ENCODE measurements around the gene CYP2W1.
"Not testable (repeated sequence)": the region's sequence is repeated elsewhere in the genome, so short reads cannot be mapped to it uniquely, and the experiment has no call there.

Gene CYP2W1

GRCh38 chr7:951881-952547 lies 31.0 kb upstream of the CYP2W1 start:
- no peak for DNase-seq

DNA sequence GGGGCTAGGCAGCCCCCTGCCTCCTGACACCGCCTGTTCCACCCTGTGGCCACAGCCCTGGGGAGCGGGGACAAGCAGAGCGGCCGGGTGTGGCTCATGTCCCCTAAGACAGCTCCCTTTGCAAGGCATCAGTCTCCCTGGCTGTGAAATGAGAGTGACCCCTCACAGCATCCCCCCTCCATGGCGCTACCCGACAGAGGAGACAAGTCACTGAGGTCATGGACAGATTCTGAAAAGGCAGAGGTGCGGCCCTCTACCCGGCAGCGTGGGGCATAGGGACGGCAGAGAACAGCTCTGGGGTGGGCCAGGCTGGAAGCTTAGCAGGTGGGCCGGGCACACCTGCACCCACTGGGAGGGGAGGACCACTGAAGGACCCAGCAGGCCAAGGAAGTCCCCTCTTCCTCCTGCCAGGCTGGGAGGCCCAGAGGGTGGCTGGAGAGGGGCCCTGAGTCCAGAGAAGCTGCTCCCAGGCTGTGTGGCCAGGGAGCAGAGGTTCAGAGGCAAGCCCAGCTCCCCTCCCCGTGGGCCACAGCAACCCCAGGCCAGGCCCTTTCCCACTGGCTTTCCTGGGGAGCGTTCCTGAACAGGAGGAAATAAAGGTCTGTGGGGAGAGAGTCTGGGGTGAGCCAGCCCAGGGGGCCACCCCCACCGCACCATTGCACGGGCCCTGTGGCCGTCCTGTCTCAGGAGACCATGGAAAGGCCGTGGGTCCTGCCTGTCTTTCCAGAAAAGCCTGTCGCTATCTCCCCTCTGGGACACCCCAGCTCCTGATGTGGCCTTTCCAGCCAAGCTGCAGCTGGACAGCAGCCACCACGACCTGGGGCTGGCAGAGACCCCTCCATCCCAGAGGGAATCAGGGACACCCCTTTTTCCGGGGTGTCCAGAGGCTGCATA lies 30.2 kb upstream of the CYP2W1 start:
- DNase-seq, result no peak

DNA sequence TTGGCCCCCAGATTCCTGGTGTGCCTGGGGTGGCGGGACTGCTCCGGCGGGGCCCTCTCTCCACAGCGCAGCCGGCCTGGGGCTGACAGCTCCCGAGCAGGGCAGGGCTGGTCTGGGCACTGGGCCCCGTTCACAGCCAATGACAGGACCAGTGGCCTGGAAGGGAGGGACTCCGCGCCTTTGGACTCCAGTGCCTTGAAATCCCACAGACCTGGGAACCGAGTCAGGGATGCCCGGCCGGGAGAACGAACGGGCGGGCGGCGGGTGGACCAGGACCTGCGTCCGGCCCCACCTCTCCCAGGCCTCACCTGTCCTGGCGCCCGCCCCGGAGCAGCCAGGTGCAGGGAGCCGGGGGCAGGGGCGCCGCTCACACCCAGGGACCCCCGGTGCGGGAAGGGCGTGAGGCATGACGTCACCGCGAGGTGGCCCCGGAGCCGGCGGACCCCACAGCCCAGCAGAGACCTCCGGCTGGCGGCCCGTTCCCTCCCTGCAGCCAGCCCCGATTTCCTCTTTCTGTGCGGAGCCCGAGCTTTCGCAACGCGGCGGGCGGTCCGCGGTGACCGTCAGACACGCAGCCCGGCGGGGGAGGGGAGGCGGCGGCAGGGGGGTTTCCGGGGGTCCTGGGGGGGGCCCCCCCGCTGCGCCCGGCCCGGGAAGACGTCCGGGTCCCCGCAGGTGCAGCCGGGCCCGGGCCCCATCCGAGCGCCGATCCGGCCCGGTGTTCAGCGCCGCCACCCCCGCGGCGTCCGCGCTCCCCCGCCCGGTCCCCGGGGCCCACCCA lies 29.2 kb upstream of the CYP2W1 start:
- no peak for DNase-seq

GRCh38 chr7:954330-955238 lies 28.4 kb upstream of the CYP2W1 start, which contains the start of gene ADAP1:
TSS of gene ADAP1 (minus strand) at chr7:954680. CDS start at chr7:954477, 203 bp downstream.
- no peak for DNase-seq

DNA sequence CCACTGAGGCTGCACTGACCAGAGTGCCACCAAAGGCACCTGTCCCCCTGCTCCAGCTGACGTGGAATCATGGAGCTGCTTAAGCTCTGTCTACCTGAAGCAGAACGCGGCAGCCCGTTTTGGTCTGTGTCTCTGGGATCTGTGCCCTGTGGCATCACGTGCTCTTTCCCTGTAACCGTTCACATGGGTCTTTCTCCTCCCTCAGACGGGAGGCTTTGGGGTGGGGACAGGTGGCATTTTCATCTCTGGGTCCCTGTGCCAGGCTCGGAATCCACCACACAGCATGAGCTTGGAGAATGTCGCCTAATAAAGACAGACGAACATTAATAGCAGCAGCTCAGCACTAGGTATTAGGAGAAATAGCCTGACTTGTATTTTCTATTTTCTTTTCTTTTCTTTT lies 26.9 kb upstream of the CYP2W1 start:
- DNase-seq, result no peak

DNA sequence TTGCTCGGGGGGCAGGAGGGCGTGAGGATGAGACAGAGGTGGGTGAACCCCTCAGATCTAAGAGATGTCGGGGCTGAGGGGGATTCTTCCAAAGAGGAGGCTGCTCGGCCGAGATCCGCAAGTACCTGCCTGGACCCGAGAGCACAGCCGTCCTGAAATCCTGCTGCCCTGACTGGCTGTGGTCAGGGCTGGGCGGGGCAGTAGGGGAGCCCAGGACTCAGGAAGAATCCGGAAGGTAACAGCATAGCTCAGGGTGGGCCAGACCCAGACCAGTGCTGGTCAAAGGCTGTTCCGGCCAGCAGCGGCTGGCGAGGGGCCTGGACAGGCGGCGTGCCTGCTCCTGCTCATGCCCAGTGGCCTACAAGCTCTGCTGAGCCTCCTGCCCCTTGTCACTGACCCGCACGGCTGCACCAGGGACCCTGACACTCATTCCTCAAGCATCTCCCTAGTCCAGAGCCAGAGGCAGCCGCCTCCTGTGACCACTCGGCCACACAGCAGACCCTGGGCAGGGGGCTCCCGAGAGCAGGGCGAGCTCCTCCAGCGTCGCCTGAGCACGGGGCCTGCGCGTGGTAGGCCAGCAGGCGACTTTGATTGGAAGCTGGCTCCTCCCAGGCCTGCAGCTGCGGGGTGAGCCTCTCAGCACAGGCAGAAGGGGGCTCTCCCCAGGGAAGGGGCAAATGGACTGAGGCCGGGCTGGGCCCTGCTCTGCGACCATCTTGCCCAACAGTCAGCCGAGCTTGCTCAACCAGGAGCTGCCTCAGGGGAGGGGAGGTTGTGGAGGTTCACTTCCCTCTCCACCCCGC lies 25.4 kb upstream of the CYP2W1 start:
- DNase-seq, result no peak

DNA sequence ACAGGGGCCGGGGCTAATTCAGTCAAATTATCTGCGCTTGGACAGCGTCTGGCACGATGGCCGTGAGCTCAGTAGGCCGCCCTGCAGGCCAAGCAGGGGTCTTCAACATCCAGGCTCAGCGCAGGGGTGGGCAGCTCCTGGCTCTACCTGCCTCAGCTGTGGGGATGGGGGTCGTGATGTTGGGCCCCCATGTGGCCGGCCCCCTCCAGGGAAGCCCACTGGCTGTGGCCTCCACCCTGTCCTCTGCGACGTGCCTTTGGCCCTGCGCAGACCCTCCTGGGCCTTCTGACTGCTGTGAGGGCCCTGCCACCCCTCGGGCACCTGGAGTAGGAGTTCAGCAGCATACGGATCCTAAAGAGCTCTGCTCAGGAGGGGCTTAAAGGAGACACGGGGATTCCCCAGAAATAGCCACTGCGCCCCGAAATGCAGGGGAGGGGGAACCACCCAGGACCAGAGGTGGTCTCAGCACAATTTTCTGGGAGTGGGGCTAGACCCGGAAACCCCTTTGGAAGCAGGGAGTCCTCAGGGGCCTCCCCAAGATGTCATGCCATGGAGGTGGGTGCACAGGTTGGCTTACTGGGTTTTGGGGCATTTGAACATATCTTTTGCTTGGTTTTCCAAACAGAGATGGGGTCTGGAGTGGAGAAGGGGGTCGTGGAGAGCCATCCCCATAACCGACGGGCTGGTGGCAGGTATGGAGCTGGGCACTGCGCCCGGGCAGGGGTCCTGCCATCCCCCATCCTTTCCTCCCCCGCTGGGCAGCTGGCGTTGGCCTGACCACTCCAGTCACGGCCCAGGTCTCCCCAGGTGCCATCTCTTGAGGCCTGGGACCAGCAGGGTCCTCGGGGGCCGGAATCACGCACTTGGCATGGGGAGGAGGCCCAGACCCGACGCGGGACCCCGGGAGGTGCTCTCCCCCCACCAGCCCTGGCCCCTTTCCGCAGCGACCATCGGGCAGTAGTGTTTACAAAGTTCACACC lies 24.5 kb upstream of the CYP2W1 start:
- no peak for DNase-seq

GRCh38 chr7:959271-959670 lies 23.7 kb upstream of the CYP2W1 start:
- no peak for DNase-seq

DNA sequence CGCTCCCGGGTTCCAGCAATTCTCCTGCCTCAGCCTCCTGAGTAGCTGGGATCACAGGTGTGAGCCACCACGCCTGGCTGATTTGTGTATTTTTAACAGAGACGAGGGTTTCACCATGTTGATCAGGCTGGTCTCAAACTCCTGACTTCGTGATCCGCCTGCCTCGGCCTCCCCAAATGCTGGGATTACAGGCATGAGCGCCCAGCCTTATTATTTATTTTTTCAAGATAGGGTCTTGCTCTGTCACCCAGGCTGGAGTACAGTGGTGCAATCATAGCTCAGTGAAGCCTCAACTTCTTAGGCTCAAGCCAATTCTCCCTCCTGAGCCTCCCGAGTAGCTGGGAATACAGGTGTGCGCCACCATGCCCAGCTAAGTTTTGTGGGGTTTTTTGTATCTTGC lies 23.2 kb upstream of the CYP2W1 start:
- DNase-seq, result not testable (repeated sequence)

- no peak for DNase-seq
These were observed 22.6 kb upstream of the CYP2W1 start for GRCh38 chr7:960269-960871.

DNA sequence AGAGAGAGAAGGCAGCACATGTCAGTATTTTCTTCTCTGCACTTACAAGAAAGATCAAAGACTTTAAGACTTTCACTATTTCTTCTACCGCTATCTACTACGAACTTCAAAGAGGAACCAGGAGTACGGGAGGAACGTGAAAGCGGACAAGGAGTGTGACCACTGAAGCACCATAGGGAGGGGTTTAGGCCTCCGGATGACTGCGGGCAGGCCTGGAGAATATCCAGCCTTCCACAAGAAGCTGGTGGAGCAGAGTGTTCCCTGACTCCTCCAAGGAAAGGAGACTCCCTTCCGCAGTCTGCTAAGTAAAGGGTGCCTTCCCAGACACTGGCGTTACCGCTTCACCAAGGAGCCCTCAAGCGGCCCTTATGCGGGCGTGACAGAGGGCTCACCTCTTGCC lies 22.0 kb upstream of the CYP2W1 start:
- DNase-seq, result not testable (repeated sequence)

- no peak for DNase-seq
These were observed 21.2 kb upstream of the CYP2W1 start for GRCh38 chr7:961546-962400.

DNA sequence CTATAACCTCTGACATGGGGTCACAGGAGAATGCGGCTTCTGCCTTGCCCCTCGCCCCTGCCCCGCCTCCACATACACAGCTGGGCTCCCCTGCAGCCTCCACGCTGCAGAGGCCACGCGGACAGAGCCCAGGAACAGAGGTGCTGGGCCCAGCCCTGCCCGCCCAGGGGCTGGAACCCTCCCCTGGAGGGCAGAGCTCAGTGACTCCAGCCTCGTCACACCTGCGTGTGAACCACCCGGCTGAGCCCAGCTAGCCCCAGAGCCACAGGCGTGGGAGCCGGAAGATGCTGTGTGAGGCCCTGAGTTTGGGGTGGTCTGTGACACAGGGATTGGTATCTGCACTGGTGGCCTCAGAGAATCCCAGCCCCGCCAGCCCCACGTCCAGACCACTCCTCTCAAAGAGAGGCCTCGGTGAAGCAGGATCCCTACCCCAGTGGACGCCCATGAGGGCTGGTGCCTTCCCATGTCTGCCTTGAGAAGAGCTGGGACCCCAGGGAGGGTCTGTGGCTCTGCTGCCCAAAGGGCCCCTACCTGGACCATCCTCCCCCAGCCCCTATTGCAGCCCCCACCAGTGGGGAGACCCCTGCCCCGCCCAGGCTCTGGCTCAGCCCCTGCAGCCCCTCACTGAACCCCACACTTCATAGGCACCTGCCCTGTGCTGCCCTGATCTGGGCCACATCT lies 20.4 kb upstream of the CYP2W1 start:
- DNase-seq, result no peak

GRCh38 chr7:963236-964078 lies 19.5 kb upstream of the CYP2W1 start:
- DNase-seq, result no peak

- no peak for DNase-seq
These were observed 18.4 kb upstream of the CYP2W1 start for GRCh38 chr7:964401-965231.
